ENCODE measurements around the gene CD163.

GRCh38 chr12:7431993-7432685, 71.4 kb downstream of the CD163 start:
- no peak for TF ChIP-seq REST (IDR thresholded peaks at IDR 0.05; ENCODE audit: insufficient replicate concordance, low read depth)
- TF ChIP-seq CTCF (IDR thresholded peaks at IDR 0.05; ENCODE audit: insufficient read depth, low read length) = no peak
- no peak for TF ChIP-seq POLR2AphosphoS5 (IDR thresholded peaks at IDR 0.05; ENCODE audit: low read depth)
- no peak for TF ChIP-seq GABPA (IDR thresholded peaks at IDR 0.05; ENCODE audit: low read depth)
- no peak for TF ChIP-seq SPI1 (IDR thresholded peaks at IDR 0.05; ENCODE audit: borderline replicate concordance, low read depth)

All from HL-60 (cell line).